Measurements from ENCODE around the gene NDUFA13. TPM values are rescaled to one million over a fixed set of nuclear protein-coding genes. Genes with fewer than 3 reads are reported as not detected.

NDUFA13 gene
- total RNA-seq, 2 experiments from 2014 or later = 310 to 323 TPM

DNA sequence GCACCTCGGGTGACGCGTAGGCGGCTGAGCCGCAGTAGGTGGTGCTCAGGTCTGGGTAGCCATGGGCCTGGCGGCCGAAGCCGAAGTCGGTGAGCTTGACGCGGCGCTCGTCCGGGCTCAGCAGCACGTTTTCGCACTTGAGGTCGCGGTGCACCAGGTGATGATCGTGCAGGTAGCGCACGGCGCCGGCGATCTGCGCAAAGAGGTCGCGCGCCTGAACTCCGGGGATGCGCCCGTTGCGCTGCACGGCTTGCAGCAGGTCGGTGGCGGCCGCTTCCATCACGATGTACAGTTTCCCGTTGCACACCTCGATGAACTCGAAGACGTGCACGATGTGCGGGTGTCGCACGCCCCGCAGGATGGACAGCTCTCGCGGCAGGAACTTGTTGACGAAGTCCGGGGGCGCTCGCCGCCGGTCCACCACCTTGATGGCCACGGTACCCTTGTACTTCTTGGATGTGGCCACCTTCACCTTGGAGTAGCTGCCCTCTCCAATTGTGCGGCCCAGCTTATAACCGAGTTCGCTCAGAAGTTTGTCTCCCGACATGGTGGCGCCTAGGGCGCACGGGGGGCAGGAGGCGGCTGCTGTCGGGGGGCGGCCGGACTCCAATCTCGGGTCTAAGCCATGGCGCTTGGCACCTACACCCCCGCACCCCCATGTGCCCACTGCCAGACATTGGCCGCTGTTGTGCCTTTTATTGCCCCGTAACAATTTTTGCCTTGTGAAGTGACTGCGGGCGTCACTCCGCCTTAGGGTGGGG lies 964 bp upstream of the NDUFA13 start, which contains the start of gene TSSK6:
Gene TSSK6 (minus strand): TSS at position 668 of the 761 bp plus-strand sequence. CDS start 121 bp downstream, at position 547.
- no peak for DNase-seq
- CTCF ChIA-PET = interaction anchor here (0.6 to 2.2 kb wide), 6 partner anchors 17 to 365 kb away, joined by 3 to 7 read pairs (median 4); no protein-coding TSS in a partner anchor
- peak within 1 kb of the TSS; percentile 92 for H3K27ac Mint-ChIP-seq
- intact Hi-C loops (cut with DNase I, micrococcal nuclease) = no loop called here
- ATAC-seq = no peak
- H3K9me3 Mint-ChIP-seq (ENCODE audit: low read depth) = no peaks in the 10 kb centered on the region
- H3K36me3 Mint-ChIP-seq (ENCODE audit: low read depth) = peaks cover 13% of the 10 kb centered on the region
- POLR2A ChIA-PET = interaction anchor here (1.0 to 1.7 kb wide), 3 partner anchors 13 to 27 kb away, joined by 3 to 7 read pairs (median 4); partner anchors contain the start of gene YJEFN3
- H3K27me3 Mint-ChIP-seq = no peaks in the 10 kb centered on the region
- peak within 1 kb of the TSS; percentile 83 for H3K4me3 Mint-ChIP-seq
- peaks cover 19% of the 10 kb centered on the region for H3K4me1 Mint-ChIP-seq

- Mint-ChIP-seq H3K36me3 (ENCODE audit: low read depth) (peaks cover 22% of the 10 kb centered on the region), H3K9me3 (ENCODE audit: low read depth) (no peaks in the 10 kb centered on the region), H3K27me3 (no peaks in the 10 kb centered on the region), H3K4me3 (peak overlapping the region; percentile 83), H3K4me1 (peaks cover 27% of the 10 kb centered on the region), H3K27ac (peak overlapping the region; percentile 92)
- no peak for DNase-seq
- CTCF ChIA-PET = no interaction called here
- ATAC-seq = no peak
- intact Hi-C loops (cut with DNase I, micrococcal nuclease) = loop anchor here in 1 of 2 experiments (2.0 kb wide), 1 partner anchor 216 kb away; the partner anchor contains the start of gene ZNF14
- POLR2A ChIA-PET = interaction anchor here (0.7 to 1.6 kb wide), 2 partner anchors 24 to 131 kb away, joined by 4 read pairs; no protein-coding TSS in a partner anchor
Observed at GRCh38 chr19:19517235-19517619, 1.2 kb downstream of the NDUFA13 start.

- intact Hi-C loops (cut with DNase I, micrococcal nuclease) = no loop called here
- no peak for ATAC-seq
- no peak for DNase-seq
- Mint-ChIP-seq H3K27me3 (no peaks in the 10 kb centered on the region), H3K9me3 (ENCODE audit: low read depth) (no peaks in the 10 kb centered on the region), H3K4me1 (peaks cover 34% of the 10 kb centered on the region), H3K4me3 (no peak overlapping the region), H3K27ac (no peak overlapping the region), H3K36me3 (ENCODE audit: low read depth) (peaks cover 27% of the 10 kb centered on the region)
- POLR2A ChIA-PET = no interaction called here
- CTCF ChIA-PET = interaction anchor here (1.7 kb wide), 1 partner anchor 11 kb away, joined by 7 read pairs; no protein-coding TSS in a partner anchor
Observed at GRCh38 chr19:19520989-19521388, 5.0 kb downstream of the NDUFA13 start.

DNA sequence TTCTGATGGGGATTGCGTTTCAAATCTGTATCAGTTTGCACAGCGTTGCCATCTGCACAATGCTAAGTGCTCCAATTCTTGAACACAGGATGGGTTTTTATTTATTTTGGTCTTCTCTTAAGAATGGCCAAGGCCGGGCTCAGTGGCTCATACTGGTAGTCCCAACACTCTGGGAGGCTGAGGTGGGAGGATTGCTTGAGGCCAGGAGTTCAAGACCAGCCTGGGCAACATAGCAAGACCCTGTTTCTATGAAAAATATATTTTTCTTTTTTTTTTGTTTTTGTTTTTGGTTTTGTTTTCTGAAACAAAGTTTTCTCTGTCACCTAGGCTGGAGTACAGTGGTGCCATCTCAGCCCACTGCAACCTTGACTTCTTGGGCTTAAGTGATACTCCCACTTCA lies 7.2 kb downstream of the NDUFA13 start:
- peaks cover 32% of the 10 kb centered on the region for H3K36me3 Mint-ChIP-seq (ENCODE audit: low read depth)
- ATAC-seq (no peak), DNase-seq (no peak)
- CTCF ChIA-PET = interaction anchor here (1.2 kb wide), 1 partner anchor 9 kb away, joined by 5 read pairs; no protein-coding TSS in a partner anchor
- no peaks in the 10 kb centered on the region for H3K9me3 Mint-ChIP-seq (ENCODE audit: low read depth)
- H3K27ac Mint-ChIP-seq = peak overlapping the region; percentile 37
- peaks cover 23% of the 10 kb centered on the region for H3K4me1 Mint-ChIP-seq
- H3K4me3 Mint-ChIP-seq = no peak overlapping the region
- intact Hi-C loops (cut with DNase I, micrococcal nuclease) = no loop called here
- POLR2A ChIA-PET = no interaction called here
- no peaks in the 10 kb centered on the region for H3K27me3 Mint-ChIP-seq

DNA sequence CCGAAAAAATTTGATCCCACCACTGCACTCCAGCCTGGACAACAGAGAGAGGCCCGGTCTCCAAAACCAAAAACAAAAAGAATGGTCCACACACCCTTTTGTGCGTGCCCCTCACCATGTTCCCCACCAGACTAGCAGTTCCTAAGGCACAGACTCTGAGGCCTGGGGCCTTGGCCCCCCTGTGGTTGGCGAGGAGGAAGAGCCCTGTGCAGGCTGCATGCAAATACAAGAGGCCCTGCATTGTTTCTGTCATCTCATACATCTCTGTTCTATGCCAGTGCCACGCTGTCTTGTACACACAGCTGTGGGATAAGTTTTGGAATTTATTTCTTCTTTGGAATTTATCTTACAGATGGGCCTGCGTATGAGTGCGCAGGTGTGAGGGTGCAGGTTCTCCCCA lies 8.0 kb downstream of the NDUFA13 start:
- intact Hi-C loops (cut with DNase I, micrococcal nuclease) = no loop called here
- Mint-ChIP-seq H3K4me3 (no peak overlapping the region), H3K36me3 (ENCODE audit: low read depth) (peaks cover 31% of the 10 kb centered on the region), H3K9me3 (ENCODE audit: low read depth) (no peaks in the 10 kb centered on the region), H3K27ac (no peak overlapping the region), H3K27me3 (no peaks in the 10 kb centered on the region), H3K4me1 (peaks cover 22% of the 10 kb centered on the region)
- ChIA-PET POLR2A (no interaction called here), CTCF (interaction anchor here (1.2 kb wide), 1 partner anchor 8 kb away, joined by 5 read pairs; no protein-coding TSS in a partner anchor)
- DNase-seq (no peak), ATAC-seq (no peak)

GRCh38 chr19:19525611-19526380 lies 9.8 kb downstream of the NDUFA13 start:
- Mint-ChIP-seq H3K36me3 (ENCODE audit: low read depth) (peaks cover 19% of the 10 kb centered on the region), H3K9me3 (ENCODE audit: low read depth) (no peaks in the 10 kb centered on the region), H3K4me3 (no peak overlapping the region), H3K4me1 (peaks cover 12% of the 10 kb centered on the region), H3K27me3 (no peaks in the 10 kb centered on the region), H3K27ac (no peak overlapping the region)
- CTCF ChIA-PET = no interaction called here
- intact Hi-C loops (cut with DNase I, micrococcal nuclease) = no loop called here
- DNase-seq = no peak
- ATAC-seq = no peak
- POLR2A ChIA-PET = no interaction called here

- no peaks in the 10 kb centered on the region for H3K27me3 Mint-ChIP-seq
- H3K4me1 Mint-ChIP-seq = peaks cover 8% of the 10 kb centered on the region
- no peak for DNase-seq
- intact Hi-C loops (cut with DNase I, micrococcal nuclease) = no loop called here
- ChIA-PET POLR2A (interaction anchor here (2.2 kb wide), 1 partner anchor 11 kb away, joined by 7 read pairs; the partner anchor contains the start of genes NDUFA13 and TSSK6), CTCF (no interaction called here)
- ATAC-seq = no peak
- no peak overlapping the region for H3K27ac Mint-ChIP-seq
- H3K9me3 Mint-ChIP-seq (ENCODE audit: low read depth) = no peaks in the 10 kb centered on the region
- peaks cover 15% of the 10 kb centered on the region for H3K36me3 Mint-ChIP-seq (ENCODE audit: low read depth)
- H3K4me3 Mint-ChIP-seq = no peak overlapping the region
Observed at GRCh38 chr19:19526581-19527370, 10.8 kb downstream of the NDUFA13 start.

DNA sequence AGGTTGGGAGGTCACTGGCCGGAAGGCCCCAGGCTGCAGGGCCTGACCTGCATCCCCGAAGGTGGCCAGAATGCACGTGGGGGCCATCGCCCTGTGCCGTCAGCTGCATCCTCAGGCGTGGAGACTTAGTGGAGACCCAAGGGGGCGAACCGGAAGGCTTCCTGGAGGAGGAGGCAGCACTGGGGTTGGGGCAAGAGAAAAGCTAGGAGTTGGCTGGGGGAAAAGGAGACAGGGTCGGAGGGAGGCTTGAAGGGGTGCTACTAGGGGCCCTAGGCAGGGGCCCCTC lies 11.3 kb downstream of the NDUFA13 start:
- ChIA-PET POLR2A (interaction anchor here (2.2 kb wide), 1 partner anchor 11 kb away, joined by 7 read pairs; the partner anchor contains the start of genes NDUFA13 and TSSK6), CTCF (no interaction called here)
- Mint-ChIP-seq H3K4me3 (no peak overlapping the region), H3K9me3 (ENCODE audit: low read depth) (no peaks in the 10 kb centered on the region), H3K4me1 (peaks cover 12% of the 10 kb centered on the region), H3K27me3 (no peaks in the 10 kb centered on the region), H3K36me3 (ENCODE audit: low read depth) (peaks cover 19% of the 10 kb centered on the region), H3K27ac (no peak overlapping the region)
- intact Hi-C loops (cut with DNase I, micrococcal nuclease) = no loop called here
- ATAC-seq = no peak
- DNase-seq = no peak

DNA sequence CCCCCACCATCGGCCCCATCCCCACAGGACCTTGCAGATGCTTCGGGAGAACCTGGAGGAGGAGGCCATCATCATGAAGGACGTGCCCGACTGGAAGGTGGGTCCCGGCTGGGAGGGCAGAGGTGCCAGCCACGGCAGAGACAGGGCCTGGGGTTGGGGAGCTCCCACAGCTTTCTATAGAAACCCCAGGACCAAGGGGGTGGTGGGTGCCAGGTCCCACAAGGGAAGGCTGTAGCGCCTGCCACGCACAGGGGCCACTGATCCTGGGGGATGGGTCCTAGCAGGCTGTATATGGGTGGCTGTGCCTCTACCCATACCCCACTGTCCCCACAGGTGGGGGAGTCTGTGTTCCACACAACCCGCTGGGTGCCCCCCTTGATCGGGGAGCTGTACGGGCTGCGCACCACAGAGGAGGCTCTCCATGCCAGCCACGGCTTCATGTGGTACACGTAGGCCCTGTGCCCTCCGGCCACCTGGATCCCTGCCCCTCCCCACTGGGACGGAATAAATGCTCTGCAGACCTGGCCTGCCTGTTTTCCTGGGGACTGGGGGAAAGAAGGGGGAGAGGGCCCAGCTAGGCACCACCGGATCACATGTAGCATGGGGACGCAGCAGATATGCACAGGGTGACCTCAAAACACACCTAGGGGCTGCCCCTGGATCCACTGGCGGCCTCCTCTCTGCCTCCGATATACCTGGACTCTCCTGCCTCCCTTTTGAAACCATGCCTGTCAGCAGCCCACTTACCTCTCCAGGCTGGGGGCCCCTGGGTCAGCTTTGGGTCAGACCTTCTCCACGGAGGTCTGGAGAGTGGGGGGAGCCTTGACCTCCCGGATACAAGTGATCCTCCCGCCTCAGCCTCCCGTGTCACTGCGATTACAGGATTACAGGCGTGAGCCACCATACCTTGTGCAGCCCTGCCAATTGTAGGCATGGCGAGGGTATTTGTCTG lies 11.9 kb downstream of the NDUFA13 start:
- intact Hi-C loops (cut with DNase I, micrococcal nuclease) = no loop called here
- peaks cover 19% of the 10 kb centered on the region for H3K36me3 Mint-ChIP-seq (ENCODE audit: low read depth)
- DNase-seq (no peak), ATAC-seq (no peak)
- no peak overlapping the region for H3K27ac Mint-ChIP-seq
- ChIA-PET POLR2A (interaction anchor here (2.2 kb wide), 1 partner anchor 12 kb away, joined by 7 read pairs; the partner anchor contains the start of genes NDUFA13 and TSSK6), CTCF (no interaction called here)
- peaks cover 10% of the 10 kb centered on the region for H3K4me1 Mint-ChIP-seq
- H3K4me3 Mint-ChIP-seq = no peak overlapping the region
- H3K27me3 Mint-ChIP-seq = no peaks in the 10 kb centered on the region
- no peaks in the 10 kb centered on the region for H3K9me3 Mint-ChIP-seq (ENCODE audit: low read depth)

GRCh38 chr19:19528721-19529490 lies 12.9 kb downstream of the NDUFA13 start, which contains the start of gene YJEFN3:
Gene YJEFN3 (plus strand): TSS chr19:19528911. CDS start chr19:19528933, 22 bp downstream.
- peaks cover 10% of the 10 kb centered on the region for H3K4me1 Mint-ChIP-seq
- ChIA-PET CTCF (interaction anchor here (0.5 to 0.6 kb wide), 2 partner anchors 22 to 24 kb away, joined by 3 read pairs; no protein-coding TSS in a partner anchor), POLR2A (interaction anchor here (2.2 kb wide), 1 partner anchor 13 kb away, joined by 7 read pairs; the partner anchor contains the start of genes NDUFA13 and TSSK6)

More at GRCh38 chr19:19528721-19529490, 12.9 kb downstream of the NDUFA13 start, which contains the start of gene YJEFN3:
- DNase-seq = no peak
- Mint-ChIP-seq H3K36me3 (ENCODE audit: low read depth) (peaks cover 17% of the 10 kb centered on the region), H3K9me3 (ENCODE audit: low read depth) (no peaks in the 10 kb centered on the region), H3K4me3 (no peak within 1 kb of the TSS), H3K27me3 (no peaks in the 10 kb centered on the region), H3K27ac (no peak within 1 kb of the TSS)
- ATAC-seq = no peak
- intact Hi-C loops (cut with DNase I, micrococcal nuclease) = no loop called here

All from activated CD4-positive, alpha-beta T cell treated with anti-CD3 and anti-CD28 coated beads for 36 hours (primary cell).